HG03457 (cell line): ENCODE data around the gene CIROP.

ENCODE experiments used
- ATAC-seq: cut with Tn5 transposase; IDR thresholded peaks from one replicate; pipeline ENCODE4 v1.9.1; 2021; ENCODE audit warnings: moderate number of reproducible peaks; ENCODE audit not compliant: unreplicated experiment

The CIROP gene

GRCh38 chr14:23095196-23096108 is 9.3 kb downstream of the CIROP start, which contains the start of gene C14orf119:
Gene C14orf119 (plus strand): TSS chr14:23095505. CDS start chr14:23097659, 2,154 bp downstream.
- peak; percentile 84 for ATAC-seq

GRCh38 chr14:23094666-23095195 is 10.1 kb downstream of the CIROP start, which contains the start of gene ACIN1:
Gene ACIN1 (minus strand): TSS chr14:23095136. CDS start chr14:23095112, 24 bp downstream.
- ATAC-seq, result peak; percentile 26

- ATAC-seq, result no peak
Observed at GRCh38 chr14:23093991-23094665, 10.7 kb downstream of the CIROP start.

DNA sequence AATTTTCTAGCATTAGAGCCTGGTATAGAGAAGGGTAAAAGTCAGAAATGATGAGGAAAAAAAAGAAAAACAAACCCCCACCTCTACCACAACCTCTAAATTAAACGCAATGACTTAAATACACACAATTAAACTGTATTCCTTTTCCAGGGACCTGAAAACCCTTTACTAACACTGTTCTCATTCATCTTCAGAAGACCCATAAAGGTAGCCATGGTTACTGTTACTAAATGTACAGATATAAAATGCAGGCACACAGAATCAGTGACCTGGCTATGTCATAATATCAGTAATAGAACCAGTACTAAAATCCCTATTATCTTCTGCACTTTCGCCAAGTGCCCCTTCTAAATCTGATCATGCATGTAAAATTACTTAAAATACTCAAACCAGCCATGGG is 11.3 kb downstream of the CIROP start:
- no peak for ATAC-seq

GRCh38 chr14:23093104-23093503 is 11.7 kb downstream of the CIROP start:
- ATAC-seq, result no peak

DNA sequence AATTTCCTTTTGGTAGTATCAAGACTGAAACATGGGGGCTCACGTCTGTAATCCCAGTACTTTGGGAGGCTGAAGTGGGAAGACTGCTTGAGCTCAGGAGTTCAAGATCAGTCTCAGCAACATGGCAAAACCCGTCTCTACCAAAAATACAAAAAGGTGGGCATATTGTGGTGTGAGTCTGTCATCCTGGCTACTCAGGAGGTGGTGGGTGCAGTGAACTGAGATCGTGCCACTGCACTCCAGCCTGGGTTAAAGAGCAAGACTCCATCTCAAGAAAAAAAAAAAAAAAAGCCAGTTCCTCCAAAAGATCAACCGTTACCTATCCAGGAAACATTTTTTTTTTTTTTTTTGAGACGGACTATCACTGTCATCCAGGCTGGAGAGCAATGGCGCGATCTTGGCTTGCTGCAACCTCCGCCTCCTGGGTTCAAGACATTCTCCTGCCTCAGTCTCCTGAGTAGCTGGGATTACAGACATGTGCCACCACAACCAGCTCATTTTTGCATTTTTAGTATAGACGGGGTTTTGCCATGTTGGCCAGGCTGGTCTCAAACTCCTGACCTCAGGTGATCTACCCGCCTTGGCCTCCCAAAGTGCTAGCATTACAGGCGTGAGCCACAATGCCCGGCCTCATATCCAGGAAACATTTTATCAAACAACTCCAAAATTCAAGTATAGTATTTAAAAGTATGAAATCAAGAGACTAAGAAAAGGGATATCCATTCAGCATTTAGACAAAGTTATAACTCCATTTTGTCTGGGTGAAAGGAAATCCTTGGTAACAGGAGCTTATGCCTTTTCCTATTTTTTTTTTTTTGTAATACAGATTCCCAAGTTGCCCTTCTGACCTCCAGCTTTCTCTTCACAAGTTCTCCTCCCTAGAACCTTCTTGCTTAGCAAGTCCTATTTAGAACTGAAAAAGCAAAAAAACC is 13.2 kb downstream of the CIROP start:
- no peak for ATAC-seq

- ATAC-seq, result no peak
Observed at GRCh38 chr14:23090254-23090636, 14.5 kb downstream of the CIROP start.

DNA sequence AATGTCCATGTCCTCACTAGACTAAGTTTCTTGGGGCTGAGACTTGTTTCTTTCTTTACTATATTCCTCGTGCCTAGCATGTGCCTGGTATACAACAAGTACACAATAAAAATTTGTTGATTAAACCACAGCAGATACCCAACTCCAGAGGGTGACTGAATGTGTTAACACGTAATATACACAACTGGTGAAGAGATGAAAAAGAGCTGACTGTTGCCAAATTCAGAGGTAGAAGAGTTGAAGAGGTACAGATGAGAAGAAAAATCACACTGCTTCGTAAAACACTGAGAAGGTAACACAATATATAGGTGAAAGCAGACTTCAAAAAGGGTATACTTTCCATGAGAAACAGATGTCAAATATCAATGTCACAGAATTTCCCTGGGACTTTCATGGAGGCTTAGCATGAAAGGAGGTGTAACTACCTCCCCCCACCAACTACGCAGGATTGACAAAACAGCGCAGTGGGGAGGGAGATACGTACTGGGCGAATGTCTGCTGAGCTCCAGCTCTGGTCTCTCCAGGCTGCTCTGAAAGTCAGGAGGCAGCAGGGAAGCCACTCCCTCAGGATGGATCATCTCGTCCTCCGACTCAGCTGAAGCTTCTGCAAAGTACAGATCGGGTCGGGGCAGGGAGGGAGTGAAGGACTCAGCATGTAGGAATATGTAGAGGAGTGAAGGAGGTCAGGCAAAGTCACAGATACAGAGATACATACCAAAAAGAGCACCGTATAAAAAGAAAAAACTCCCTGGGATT is 15.1 kb downstream of the CIROP start:
- ATAC-seq, result no peak

DNA sequence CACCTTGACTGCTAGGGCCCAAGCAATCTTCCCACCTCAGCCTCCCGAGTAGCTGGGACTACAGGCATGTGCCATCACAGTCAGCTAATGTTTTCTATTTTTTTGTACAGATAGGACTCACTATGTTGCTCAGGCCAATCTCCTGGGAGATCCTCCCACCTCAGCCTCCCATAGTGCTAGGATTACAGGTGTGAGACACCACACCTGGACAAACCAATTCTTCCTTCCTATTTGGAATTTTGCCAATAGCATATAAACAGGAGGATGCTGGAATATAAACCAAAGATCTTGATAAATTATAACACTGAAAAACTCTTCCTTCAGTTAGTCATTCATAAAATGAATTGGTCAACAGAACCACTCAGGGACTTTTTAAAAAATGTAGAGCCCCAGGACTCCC is 18.2 kb downstream of the CIROP start:
- ATAC-seq, result no peak

DNA sequence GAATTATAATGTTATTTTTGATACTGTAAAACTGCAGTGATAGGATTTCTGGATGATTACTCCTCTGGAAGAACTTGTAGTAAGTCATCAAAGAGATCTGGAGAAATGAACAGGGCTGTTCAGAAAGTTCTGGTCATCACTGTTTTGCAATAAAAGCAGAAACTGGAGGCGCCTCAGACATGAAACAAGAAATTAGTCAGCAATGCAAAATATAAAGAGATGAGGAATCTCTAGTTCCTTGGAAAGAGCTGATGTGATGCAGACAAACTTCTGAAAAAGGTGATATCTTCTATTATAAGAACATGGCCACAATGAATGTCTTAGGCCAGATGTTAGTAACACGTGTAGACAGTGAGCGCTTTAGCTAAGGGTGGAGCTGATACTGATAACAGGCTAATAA is 19.3 kb downstream of the CIROP start:
- ATAC-seq, result no peak

GRCh38 chr14:23080474-23080873 is 24.3 kb downstream of the CIROP start:
- no peak for ATAC-seq

DNA sequence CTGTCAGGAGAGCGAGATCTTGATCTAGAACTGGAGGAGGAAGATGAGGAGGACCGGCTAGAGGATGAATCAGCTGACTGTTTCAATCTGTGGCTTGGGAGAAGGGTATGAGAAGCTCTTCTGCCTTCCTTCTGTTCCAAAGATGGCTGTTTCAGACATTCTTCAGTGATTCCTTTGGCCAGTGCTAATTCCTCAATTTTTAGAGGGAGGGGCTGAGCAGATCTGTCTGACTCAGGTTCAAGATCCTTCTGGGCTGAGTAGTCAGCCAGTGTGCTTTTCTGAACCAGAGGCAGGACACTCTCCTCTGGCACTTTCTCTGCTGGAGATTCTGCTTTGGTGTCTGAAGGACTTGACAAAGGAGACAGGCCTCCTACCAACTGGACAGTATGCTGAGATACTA is 25.1 kb downstream of the CIROP start:
- no peak for ATAC-seq

DNA sequence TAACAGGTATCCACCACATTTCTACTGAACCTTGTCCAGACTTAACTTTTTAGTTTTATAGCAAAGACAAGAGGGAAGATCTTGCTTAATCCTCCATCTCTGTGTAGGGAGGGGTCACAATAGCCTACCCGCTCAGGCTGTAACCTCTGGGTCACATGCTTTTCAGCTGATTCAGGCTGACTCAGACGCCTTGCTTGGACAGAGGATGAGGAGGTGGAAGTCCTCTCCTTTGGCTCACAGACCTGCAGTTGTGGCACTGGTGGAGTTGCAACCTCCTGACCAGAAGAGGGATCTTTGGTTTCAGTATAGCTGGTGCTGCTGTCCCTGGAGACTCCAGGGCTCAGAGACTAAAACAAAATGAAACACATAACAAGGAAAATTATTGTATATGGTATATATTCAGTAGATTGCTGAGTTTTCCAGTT is 26.1 kb downstream of the CIROP start:
- no peak for ATAC-seq

DNA sequence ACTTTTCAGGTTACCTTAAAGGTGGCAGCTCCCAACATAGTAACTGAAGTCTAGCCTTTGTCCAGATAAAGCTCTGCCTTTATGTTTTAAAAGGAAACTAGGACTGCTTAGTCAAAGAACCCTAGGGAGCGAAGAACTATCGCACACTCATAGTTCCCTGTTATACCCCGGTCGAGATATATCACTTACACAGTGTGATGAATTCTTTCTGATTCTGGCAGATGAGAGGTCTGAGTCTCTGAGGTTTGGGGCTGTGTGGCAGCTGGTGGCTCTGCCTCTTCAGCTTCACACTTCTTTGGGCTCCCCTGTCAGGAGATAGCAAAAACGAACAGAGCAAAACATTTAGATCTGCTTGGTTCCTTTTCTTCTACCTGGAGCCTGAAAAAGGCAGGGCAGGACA is 26.8 kb downstream of the CIROP start:
- no peak for ATAC-seq

DNA sequence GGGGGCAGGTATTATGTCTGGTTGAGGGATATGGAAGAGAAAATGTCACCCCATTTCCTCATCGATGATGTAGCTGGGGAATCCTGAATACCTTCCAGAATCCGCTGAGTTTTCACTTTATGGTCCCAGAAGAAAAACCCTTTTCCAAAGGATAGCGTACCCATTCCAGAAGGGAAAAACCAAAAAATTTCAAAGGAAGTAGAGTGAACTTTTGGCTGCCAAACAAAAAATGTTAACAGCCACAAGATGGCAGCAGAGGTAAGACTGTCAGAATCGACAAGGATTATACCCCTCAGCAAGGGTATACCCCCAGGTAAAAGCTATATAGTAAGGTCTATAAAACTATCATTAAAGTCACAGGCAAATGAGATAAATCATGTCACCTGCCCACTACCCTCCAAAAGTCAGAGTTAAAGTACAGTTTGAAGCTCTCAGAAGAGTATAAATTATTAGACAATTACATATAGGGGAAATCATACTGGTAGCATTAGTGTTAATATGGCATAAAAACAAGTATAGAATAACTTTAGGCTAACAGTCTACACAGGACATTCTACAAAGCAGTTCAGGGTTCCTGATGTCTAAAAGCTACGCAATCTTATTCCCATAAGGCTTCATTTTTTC is 27.9 kb downstream of the CIROP start:
- ATAC-seq, result no peak

DNA sequence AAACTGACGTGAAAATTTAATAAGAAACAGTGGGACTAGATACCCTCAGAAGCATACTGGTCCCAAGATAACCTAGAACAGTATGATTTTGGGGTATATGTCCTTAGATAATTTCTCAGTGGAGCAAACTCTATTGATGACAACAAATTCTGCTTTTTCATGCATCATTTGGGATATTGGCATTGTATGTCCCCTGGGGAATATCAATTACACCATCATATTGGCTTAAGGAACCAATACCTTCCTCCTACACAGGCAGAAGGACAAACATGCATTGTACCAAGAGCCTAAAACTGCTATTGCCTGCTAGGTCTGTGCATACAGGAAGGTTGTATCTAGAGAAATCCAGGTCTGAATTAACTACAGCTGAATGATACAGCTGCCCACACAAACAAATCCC is 29.9 kb downstream of the CIROP start:
- ATAC-seq, result no peak

- no peak for ATAC-seq
Observed at GRCh38 chr14:23071921-23072539, 32.8 kb downstream of the CIROP start.

DNA sequence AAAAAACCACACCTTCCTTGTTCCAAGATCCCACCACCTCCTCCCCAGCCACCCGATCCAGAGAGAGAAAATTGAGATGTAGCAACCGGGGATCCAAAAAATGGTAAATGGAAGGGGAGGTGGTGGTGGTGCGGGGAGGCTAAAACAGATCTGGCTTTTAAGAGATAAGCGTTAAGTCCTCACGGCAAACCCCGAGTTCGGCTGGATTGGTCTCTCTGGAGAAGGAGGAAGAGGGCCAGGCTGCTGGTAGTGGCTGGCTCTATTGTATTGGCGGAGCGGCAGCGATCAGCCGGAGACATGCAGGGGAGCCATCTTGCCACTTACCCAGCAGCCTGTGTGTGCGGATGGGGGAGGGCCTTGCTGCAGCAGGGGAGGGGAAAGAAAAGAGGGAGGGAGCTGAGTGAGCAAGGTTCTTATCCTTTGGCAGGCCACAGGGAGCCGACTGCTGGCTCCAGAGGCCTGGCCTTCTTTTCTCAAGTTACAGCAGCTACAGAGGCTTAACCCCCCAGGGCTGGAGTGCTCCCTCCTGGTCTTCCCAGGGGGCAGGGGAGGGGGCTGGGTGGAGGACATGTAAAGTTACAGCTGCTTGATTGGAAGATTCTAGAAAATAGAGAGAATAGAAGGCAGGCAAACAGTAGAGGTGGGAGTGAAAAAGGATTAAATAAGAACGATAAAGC is 33.4 kb downstream of the CIROP start:
- ATAC-seq, result peak; percentile 68
